HG02840 (cell line): ENCODE measurements around the gene TNPO2.
"Not testable (repeated sequence)": the region's sequence is repeated elsewhere in the genome, so short reads cannot be mapped to it uniquely, and the experiment has no call there.

Experiments
- ATAC-seq: cut with Tn5 transposase; IDR thresholded peaks from one replicate; pipeline ENCODE4 v1.9.1; 2021; ENCODE audit warnings: mild to moderate bottlenecking, moderate library complexity, moderate number of reproducible peaks; ENCODE audit not compliant: unreplicated experiment, low FRiP score

TNPO2 gene

DNA sequence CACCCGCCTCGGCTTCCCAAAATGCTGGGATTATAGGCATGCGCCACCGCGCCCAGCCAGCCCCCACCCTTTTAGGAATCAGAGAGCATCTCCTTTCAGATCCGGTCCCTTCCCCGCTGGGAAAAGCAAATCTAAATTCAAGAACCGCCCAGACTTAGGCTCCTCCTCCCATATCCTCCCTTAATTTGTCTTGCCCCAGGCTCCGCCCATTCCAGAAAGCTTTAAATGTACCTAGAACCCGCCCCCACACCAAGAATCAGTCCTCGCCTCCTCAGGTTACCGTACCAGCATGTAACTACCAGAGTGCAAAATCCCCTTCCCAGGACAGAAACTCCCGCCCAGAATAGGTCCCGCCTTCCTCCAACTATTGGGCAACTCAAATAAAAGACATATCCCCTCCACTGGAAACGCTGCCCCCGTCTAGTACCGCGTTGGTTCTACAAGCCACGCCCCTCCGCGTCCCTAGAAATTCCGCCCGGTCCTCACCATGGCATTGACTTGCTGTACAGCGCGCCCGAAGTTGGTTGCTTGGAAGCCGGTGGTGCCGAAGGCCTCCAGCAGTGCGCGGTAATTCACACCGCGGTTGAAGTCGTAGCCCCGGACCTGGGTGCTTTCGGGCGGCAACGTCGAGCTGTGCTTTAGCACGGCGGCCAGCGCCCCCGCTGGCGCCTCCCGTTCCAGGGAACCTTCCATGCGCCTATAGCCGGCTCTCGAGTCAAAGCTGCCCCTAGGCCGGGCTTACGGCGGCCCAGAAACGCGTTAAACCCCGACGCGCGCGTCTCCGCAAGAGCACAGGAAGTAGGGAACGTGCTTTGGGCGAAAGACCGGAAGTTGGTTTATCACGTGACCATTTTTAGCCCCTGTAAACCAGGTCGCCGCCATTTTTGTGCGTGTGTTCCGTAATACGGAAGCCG, 42.4 kb downstream of the TNPO2 start, which contains the start of gene DHPS:
TSS of gene DHPS (minus strand) at position 807 of the 914 bp plus-strand sequence. CDS start at position 693, 114 bp downstream.
- peak; percentile 77 for ATAC-seq

DNA sequence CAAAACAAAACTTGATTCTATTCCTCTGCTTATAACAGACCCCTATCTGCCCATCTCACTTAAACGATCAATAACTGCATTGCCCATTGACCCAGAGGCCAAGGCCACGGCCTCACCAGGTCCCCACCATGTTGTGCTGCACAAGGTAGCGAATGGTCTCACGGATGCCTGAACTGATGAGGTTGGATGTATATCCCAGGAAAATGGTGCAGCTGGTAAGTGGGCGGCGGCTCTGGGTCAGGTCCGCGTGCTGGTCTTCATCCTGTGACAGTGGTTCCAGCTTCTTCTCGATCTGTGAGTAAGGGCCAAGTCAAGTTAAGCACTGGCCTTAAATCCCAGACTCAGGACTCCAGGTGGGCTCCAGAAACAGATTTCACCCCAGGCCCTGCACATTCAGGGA, 43.7 kb downstream of the TNPO2 start:
- no peak for ATAC-seq

DNA sequence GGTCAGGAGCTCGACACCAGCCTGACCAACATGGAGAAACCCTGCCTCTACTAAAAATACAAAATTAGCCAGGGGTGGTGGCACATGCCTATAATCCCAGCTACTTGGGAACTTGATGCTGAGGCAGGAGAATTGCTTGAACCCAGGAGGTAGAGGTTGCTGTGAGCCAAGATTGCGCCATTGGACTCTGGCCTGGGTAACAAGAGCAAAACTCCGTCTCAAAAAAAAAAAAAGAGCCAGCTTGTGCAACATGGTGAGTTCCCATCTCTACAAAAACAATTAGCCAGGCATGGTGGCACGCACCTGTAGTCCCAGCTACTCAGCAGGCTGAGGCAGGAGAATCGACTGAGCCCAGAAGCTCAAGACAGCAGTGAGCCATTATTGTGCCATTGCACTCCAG, 45.7 kb downstream of the TNPO2 start:
- ATAC-seq = not testable (repeated sequence)

DNA sequence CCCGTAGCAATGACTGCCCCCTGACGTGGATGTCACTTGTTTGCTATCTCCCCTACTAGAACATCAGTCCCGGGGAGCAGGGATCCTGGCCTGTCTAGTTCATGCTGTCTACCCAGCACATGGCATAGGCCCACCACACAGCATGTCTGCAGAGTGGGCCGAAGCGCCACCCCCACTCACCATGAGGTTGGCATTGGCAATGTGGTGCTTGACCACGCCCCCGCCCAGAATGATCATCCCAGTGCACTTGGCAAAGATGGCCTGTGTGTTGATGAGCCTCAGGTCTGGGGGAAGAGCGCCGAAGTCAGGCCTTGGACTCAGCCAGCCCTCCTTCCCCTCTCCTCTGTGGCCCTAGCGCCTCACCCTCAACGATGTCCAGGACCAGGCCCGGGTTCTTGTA, 46.8 kb downstream of the TNPO2 start:
- ATAC-seq = no peak

DNA sequence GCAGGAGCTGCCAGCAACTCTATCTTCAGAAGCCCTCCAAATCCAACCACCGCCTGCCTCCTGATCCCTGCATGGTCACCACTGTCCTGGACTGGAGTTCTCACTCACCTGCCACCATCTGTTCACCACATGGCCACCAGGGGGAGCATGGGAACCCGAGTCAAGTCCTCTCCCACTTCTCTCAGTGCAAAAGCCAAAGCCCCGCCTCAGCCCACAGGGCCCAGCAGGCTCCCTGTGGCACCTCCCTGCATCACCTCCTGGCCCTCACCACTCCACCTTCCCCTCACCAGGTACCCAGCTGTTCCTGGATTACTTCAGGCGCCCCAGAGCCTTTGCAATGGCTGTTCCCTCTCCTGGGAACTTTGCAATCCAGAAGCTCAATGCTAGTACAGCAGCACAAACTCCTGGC, 47.3 kb downstream of the TNPO2 start:
- ATAC-seq = no peak

DNA sequence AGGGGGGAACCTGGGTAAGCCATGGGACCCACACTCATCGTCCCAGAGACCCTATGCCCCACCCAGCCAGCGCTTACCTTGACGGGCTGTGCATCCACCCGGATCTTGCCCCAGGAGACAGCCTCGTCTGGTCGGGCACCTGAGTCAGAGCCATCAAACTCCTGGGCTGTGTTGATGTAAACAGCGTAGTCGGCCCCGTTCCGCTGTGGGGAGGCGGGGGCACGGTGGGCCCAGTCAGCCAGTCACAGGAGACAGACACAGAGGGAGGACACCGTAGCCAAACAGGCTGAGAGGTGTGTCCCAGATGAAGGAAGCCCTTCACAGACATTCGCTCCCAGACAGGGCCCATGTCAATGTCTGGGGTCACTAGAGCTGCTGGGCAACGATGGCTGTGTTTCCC, 47.8 kb downstream of the TNPO2 start:
- ATAC-seq = no peak

DNA sequence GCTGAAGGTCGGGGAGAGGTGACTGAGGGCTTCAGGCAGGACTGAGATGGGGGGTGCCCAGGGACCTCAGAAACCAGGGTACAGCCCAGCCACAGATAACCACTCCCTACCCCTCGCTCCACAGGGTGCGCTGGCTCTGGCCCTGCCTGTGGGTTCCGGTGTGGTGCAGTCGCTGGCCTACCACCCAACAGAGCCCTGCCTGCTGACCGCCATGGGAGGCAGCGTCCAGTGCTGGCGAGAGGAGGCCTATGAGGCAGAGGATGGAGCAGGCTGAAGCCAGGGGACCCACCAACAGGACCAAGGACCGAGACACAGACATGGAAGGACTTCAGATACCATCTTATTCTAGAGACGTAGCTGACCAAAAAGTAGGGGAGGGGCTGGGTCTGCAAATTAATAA, 48.3 kb downstream of the TNPO2 start:
- ATAC-seq = no peak

DNA sequence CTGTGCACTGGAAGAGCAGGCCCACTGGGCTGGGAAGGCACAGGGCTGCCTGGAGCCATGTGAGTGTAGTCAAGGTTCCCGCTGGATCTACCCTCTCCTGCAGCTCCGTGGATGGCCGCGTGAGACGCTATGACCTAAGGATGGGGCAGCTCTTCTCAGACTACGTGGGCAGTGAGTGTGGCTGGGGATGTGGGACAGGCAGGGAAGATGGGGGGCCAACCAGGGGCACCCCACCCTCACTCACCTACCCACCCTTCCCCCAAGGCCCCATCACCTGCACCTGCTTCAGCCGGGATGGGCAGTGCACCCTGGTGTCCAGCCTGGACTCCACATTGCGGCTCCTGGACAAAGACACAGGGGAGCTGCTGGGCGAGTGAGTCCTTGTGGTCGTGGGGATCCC, 51.0 kb downstream of the TNPO2 start:
- no peak for ATAC-seq

DNA sequence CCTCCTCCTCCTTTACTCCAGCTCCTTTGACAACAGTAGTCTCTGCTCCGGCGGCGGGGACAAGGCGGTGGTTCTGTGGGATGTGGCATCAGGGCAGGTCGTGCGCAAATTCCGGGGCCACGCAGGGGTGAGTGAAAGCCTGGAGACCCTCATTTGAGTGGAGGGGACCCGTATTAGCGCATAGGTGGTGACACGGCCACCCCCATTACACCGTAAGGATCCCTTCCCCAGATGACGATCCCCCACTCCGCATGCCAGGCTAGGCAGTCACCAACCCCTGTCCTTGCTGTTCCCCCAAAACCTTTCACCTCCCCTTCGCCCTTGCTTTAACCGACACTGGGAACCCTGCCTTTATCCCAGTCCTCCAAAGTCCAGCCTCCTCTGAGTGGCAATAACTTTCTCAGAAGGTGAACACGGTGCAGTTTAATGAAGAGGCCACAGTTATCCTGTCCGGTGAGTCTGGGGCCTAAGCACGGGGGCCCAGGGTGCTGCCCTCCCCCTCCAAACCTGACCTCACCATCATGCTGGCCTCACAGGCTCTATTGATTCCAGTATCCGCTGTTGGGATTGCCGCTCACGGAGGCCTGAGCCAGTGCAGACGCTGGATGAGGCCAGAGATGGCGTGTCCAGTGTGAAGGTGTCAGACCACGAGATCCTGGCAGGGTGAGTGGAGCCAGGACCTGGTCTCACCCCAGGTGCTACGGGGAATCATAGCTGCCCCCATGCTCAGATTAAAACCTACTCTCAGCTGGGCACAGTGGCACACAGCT, 53.4 kb downstream of the TNPO2 start:
- ATAC-seq = no peak

DNA sequence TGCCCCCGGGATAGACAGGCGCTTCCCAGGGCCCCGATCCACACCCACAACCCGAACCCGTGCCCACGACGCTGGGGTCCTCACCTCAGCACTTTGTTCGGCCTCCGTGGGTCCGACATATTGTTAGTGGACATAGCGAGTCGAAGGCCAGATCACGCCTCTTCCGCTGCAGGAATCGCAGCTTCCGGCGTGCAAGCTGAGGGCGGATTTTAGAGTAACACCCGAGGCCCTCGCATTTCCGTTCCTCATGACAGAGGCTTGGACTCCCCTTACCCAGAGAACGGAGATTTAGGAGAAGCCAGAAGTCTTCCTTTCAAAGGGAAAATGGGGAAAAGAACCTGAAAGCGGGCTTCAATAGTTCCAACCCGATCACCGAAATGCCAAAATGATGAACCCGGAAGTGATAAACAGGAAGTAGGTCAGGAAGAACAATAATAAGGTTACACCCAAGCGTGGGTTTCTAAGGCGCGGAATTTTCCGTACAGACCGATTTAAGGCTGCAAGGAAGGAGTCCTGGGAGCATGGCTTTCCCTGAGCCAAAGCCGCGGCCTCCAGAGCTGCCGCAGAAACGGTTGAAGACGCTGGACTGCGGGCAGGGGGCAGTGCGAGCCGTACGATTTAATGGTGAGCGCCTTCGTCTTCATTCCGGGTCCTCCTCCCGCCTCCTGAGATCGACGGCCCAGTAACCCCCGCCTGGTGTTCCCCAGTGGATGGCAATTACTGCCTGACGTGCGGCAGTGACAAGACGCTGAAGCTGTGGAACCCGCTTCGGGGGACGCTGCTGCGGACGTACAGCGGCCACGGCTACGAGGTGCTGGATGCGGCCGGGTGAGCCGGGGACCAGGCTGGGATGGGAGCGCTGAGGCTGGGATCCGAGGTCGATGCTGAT, 54.2 kb downstream of the TNPO2 start:
- peak; percentile 52 for ATAC-seq

DNA sequence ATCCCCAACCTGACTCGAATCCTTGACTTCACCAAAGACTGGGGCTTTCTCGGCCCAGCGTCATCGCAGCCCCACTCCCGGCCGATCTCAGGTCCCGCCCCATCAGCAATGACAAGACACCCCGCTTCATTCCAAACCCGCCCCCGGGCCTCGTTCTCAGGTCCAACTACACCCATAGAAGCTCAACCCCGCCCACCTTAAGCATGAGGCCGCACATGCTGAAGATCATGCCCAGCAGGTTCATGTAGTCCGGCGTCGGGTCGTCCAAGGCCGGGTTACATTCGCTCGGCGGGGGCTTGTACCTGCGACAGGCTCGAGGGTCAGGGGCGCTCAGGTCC, 54.8 kb downstream of the TNPO2 start:
- ATAC-seq = peak; percentile 3

DNA sequence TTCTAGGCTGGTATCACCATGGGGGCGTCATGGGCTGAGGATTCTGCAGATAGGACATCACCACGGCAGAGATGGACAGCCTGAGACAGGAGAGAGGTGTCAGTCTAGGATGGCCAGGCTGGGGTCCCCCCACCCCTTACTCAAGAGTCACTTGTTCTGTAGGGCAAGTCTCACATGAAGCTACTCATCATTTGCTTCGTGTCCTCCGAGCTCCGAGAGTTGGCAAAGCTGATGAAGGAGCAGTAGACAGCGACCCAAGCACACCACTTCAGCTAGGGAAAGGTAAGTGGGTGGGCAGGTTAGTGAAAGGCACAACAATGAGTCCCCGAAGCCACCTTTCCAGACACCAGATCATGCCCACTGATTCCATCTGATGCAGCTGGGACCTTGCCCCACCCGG, 55.4 kb downstream of the TNPO2 start:
- no peak for ATAC-seq

DNA sequence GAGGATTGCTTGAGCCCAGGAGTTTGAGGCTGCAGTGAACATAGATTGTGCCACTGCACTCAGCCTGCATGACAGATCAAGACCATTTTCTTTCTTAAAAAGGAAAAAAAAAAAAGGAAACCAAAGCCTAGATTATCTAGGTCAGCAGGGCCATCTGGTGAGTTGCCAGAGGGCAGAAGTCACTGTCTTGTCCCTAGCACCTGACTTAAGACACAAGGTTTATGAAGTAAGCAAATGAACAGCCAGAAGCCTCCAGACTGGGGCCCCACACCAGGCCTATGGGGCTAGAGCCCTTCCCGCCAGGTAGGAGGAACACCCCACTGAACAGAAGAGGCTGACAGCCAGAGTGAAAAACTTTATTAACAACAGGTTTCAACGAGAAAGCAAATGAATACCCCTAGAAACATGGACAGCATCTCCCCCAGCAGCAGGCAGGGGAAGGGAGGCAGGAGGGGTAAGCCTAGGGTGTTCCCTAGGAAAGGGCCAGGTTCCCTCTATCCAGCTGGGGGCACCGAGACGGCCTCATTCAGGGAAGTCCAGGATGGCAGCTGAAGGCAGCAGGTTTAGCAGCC, 55.9 kb downstream of the TNPO2 start:
- no peak for ATAC-seq

DNA sequence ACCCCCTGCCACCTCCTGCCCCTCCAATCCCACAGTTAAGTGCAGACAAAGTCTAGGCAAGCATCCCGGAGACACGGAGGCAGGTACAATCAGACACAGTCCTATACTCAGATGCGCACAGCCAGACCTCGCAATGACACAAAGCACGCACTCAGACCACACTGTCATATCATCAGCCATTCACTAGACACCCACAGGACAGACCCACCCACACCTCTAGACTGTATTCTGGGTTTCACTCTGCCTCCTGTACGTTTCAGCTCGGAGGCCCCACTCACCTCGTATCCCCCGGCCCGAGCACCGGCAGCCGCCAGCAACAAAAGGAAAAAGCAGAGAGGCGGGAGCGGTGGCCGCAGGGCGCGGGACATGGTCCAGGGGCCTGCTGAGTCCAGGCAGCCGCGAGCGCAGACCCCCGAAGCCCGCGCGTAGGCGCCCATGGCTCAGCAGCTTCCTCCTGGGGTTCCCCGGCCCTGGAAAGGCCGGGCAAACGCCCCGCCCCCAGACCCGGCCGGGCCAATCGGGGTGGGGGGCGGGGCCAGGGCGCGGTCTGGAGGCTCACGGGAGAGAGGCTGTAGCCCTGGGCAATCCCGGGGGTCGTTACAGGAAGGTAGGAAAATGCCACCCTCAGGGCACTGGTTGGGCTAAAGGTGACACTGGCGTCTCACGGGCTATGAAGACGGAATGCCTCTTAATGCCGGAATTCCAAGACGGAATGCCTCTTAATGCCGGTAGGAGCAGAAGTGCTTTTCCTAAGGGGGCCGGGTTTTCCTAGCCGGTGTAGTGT, 57.3 kb downstream of the TNPO2 start, which contains the start of the genes MAN2B1 and WDR83:
TSS of gene MAN2B1 (minus strand) at position 478 of the 784 bp plus-strand sequence. CDS start at position 437, 41 bp downstream.
TSS of gene WDR83 (plus strand) at position 543 of the 784 bp plus-strand sequence. CDS start 2,984 bp downstream, outside the sequence.
- no peak for ATAC-seq

DNA sequence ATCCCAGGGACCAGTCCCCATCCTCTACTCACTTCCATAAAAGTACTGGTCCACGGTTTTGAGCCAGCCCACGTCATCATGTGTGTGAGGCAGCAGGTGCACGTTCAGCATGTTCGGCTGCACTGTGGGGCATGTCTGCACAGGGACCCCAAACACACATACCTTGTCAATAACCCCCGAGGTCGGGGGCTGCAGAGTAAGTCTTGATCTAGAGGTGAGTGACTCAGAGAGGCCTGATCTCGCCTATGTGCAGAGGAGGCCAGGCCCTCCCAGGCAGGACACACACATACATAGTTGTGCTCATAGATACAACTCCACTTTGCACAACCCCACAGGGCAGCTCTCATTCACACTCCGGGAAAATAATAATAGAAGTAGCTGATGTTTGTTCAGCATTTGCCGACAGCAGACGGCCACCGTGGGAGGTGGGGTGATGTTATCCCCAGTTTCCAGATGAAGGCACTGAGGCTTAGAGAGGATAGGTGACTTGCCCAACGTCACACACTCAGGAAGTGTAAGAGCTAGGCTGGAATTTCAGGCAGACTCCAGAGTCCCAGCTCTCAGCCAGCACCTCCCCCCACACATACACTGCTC, 58.0 kb downstream of the TNPO2 start:
- no peak for ATAC-seq

DNA sequence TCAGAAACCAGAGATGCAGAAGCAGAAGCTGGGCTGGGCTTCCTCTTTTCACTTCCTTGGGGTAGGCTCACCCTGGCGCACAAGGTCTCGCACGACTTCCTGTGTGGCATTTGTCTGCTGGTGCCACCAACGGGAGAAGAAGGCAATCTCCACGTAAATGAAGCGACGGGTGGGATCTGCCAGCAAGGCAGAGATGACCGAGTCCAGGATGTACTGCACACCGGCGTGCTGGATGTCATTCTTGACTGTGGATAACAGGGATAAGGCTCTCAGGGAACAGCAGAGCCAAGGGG, 58.5 kb downstream of the TNPO2 start:
- no peak for ATAC-seq

DNA sequence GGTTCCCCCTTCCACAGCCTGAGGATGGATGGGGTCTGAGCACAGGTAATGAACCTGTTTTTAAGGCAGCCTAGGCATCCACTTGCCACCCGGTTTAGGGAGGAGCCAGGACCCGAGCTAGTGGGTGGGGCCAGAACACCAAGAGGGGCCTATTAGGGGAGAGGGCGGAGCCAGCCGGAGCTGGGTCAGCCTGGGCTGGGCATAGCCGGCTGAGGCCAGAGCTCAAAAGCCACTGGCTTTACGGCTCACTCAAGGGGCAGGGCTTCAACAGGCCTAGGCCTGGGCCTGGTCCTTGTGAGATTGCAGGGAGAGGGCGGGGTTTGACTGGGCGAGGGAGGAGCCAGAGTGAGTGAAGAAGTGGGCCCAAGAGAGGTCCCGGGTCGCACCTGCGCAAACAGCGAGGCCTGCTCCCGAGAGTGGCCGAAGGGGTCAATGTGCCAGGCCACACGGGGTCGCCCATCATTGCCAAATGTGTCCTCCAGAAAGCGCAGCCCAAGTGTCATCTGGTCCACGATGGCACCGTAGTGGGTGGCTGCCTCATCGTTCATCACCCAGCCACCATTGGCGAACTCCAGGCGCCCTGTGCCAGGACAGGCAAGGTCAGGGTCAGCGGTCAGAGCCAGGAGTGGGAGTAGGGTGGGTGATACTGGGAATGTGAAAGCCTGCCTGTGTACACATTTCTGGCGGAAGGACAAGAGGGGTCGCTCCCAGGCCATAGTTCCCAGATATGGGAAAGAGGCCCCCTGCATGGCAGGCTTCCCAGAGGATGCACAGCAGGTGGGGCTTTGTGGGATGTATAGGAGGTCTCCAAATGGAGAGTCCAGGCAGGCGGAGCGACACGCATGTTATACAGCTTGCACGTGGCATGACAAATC, 59.1 kb downstream of the TNPO2 start:
- no peak for ATAC-seq

DNA sequence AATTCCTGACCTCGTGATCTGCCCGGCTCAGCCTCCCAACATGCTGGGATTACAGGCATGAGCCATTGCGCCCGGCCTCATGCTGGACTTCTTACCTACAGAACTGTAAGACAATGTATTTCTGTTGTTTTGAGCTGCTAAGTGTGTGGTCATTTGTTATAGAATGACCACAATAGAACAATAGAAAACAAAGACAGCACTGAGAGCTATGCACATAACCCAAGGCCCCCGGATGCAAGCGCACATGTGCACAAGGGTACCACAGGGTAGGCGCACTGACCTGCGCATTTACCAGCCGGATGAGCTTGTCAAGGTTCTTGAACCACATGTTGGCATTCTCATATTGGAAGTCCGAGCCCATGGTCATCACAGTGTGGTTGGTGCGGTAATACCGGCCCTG, 62.8 kb downstream of the TNPO2 start:
- no peak for ATAC-seq
